ENCODE data around the gene AGR3.

The AGR3 gene

GRCh38 chr7:16926283-16926682, 44.5 kb upstream of the AGR3 start:
- no peak for TF ChIP-seq CEBPB (IDR thresholded peaks at IDR 0.05)
- TF ChIP-seq RAD21 (IDR thresholded peaks at IDR 0.05; ENCODE audit: low read depth): peak; percentile 61
- no peak for TF ChIP-seq CREB1 (IDR thresholded peaks at IDR 0.05; ENCODE audit: low read depth)
- no peak for TF ChIP-seq TEAD4 (IDR thresholded peaks at IDR 0.05)
- TF ChIP-seq REST (IDR thresholded peaks at IDR 0.05; ENCODE audit: low read depth): no peak
- TF ChIP-seq TCF12 (IDR thresholded peaks at IDR 0.05; ENCODE audit: low read depth): no peak
- TF ChIP-seq USF1 (IDR thresholded peaks at IDR 0.05): no peak

GRCh38 chr7:16925609-16926008, 43.8 kb upstream of the AGR3 start:
- no peak for TF ChIP-seq CREB1 (IDR thresholded peaks at IDR 0.05; ENCODE audit: low read depth)
- no peak for TF ChIP-seq FOXM1 (IDR thresholded peaks at IDR 0.05; ENCODE audit: borderline replicate concordance, low read depth)
- TF ChIP-seq YY1 (IDR thresholded peaks at IDR 0.05; ENCODE audit: low read depth): no peak
- no peak for TF ChIP-seq TEAD4 (IDR thresholded peaks at IDR 0.05)
- TF ChIP-seq CEBPB (IDR thresholded peaks at IDR 0.05): no peak
- TF ChIP-seq USF1 (IDR thresholded peaks at IDR 0.05): no peak
- no peak for TF ChIP-seq REST (IDR thresholded peaks at IDR 0.05; ENCODE audit: low read depth)
- no peak for TF ChIP-seq TAF1 (IDR thresholded peaks at IDR 0.05; ENCODE audit: low read depth)
- TF ChIP-seq EGR1 (IDR thresholded peaks at IDR 0.05): no peak

- TF ChIP-seq EP300 (IDR thresholded peaks at IDR 0.05; ENCODE audit: borderline replicate concordance): no peak
- no peak for TF ChIP-seq RAD21 (IDR thresholded peaks at IDR 0.05; ENCODE audit: low read depth)
- TF ChIP-seq CREB1 (IDR thresholded peaks at IDR 0.05; ENCODE audit: low read depth): no peak
- no peak for TF ChIP-seq ZBTB7A (IDR thresholded peaks at IDR 0.05; ENCODE audit: low read depth)
- TF ChIP-seq TCF12 (IDR thresholded peaks at IDR 0.05; ENCODE audit: low read depth): no peak
- TF ChIP-seq TAF1 (IDR thresholded peaks at IDR 0.05; ENCODE audit: low read depth): no peak
- no peak for TF ChIP-seq NFIC (IDR thresholded peaks at IDR 0.05)
- no peak for TF ChIP-seq FOXM1 (IDR thresholded peaks at IDR 0.05; ENCODE audit: borderline replicate concordance, low read depth)
- TF ChIP-seq REST (IDR thresholded peaks at IDR 0.05; ENCODE audit: low read depth): no peak
- no peak for TF ChIP-seq TEAD4 (IDR thresholded peaks at IDR 0.05)
- no peak for TF ChIP-seq MAX (IDR thresholded peaks at IDR 0.05)
- no peak for TF ChIP-seq YY1 (IDR thresholded peaks at IDR 0.05; ENCODE audit: low read depth)
- TF ChIP-seq EGR1 (IDR thresholded peaks at IDR 0.05): no peak
- no peak for TF ChIP-seq CEBPB (IDR thresholded peaks at IDR 0.05)
- no peak for TF ChIP-seq USF1 (IDR thresholded peaks at IDR 0.05)
These were observed 41.2 kb upstream of the AGR3 start for GRCh38 chr7:16923019-16923418.

GRCh38 chr7:16921644-16922257, 40.0 kb upstream of the AGR3 start:
- TF ChIP-seq EP300 (IDR thresholded peaks at IDR 0.05; ENCODE audit: borderline replicate concordance) (no peak), RAD21 (IDR thresholded peaks at IDR 0.05; ENCODE audit: low read depth) (no peak), NFIC (IDR thresholded peaks at IDR 0.05) (peak; percentile 58), FOXM1 (IDR thresholded peaks at IDR 0.05; ENCODE audit: borderline replicate concordance, low read depth) (peak; percentile 46; the same call in 1 of the 2 replicates)

Measured in Ishikawa (cell line).